ENCODE data around the gene TRABD.
A peak's percentile ranks its signal among the peaks of the same experiment; 100 is the strongest.

The TRABD gene

GRCh38 chr22:50220603-50221409 lies 35.1 kb downstream of the TRABD start:
- no peak for DNase-seq

GRCh38 chr22:50221410-50222300 lies 35.9 kb downstream of the TRABD start:
- DNase-seq: peak; percentile 18

GRCh38 chr22:50222508-50222907 lies 36.8 kb downstream of the TRABD start:
- DNase-seq: no peak

- no peak for DNase-seq
Observed at GRCh38 chr22:50224071-50224470, 38.4 kb downstream of the TRABD start.

- no peak for DNase-seq
Observed at GRCh38 chr22:50225200-50225969, 39.7 kb downstream of the TRABD start.

- no peak for DNase-seq
Observed at GRCh38 chr22:50226063-50226874, 40.6 kb downstream of the TRABD start.

GRCh38 chr22:50226875-50227165 lies 41.1 kb downstream of the TRABD start:
- DNase-seq: no peak

GRCh38 chr22:50227579-50228215 lies 42.0 kb downstream of the TRABD start:
- no peak for DNase-seq

- no peak for DNase-seq
Observed at GRCh38 chr22:50228366-50228765, 42.7 kb downstream of the TRABD start.

- no peak for DNase-seq
Observed at GRCh38 chr22:50229370-50229769, 43.7 kb downstream of the TRABD start.

- no peak for DNase-seq
Observed at GRCh38 chr22:50232481-50233151, 46.9 kb downstream of the TRABD start.

- DNase-seq: no peak
Observed at GRCh38 chr22:50233223-50233622, 47.5 kb downstream of the TRABD start.

GRCh38 chr22:50236731-50237409 lies 51.2 kb downstream of the TRABD start:
- DNase-seq: peak; percentile 38

- DNase-seq: no peak
Observed at GRCh38 chr22:50238755-50239154, 53.0 kb downstream of the TRABD start.

- DNase-seq: no peak
Observed at GRCh38 chr22:50242406-50242949, 56.8 kb downstream of the TRABD start.

GRCh38 chr22:50243685-50244419 lies 58.1 kb downstream of the TRABD start:
- peak; percentile 65 for DNase-seq

GRCh38 chr22:50244420-50245213 lies 58.9 kb downstream of the TRABD start, which contains the start of gene TUBGCP6:
TSS of gene TUBGCP6 (minus strand) at chr22:50245023. CDS start at chr22:50244459, 564 bp downstream.
- DNase-seq: peak; percentile 95

GRCh38 chr22:50245214-50246072 lies 59.7 kb downstream of the TRABD start:
- peak; percentile 57 for DNase-seq
